NT2/D1 (cell line): ENCODE measurements around the gene EN2.

ENCODE experiments used
- SUZ12 ChIP-seq: IDR thresholded peaks from 2 replicates; pipeline ENCODE4 v1.6.1; 2011; ENCODE audit not compliant: insufficient read length, insufficient read depth; ENCODE audit errors: extremely low read depth
- YY1 ChIP-seq: IDR thresholded peaks from 2 replicates; pipeline ENCODE4 v1.6.1; 2011; ENCODE audit not compliant: insufficient read length, insufficient read depth
- ZNF274 ChIP-seq: IDR thresholded peaks from 2 replicates; pipeline ENCODE4 v1.6.1; 2011; ENCODE audit warnings: mild to moderate bottlenecking, low read depth, low read length

GRCh38 chr7:155487509-155488482 lies 29.9 kb downstream of the EN2 start:
- TF ChIP-seq ZNF274 (no peak), YY1 (no peak), SUZ12 (no peak)
